HG02678 (cell line): ENCODE measurements around the gene VAT1.

Source experiments
- ATAC-seq: cut with Tn5 transposase; IDR thresholded peaks from one replicate; pipeline ENCODE4 v1.9.1; 2021; ENCODE audit warnings: mild to moderate bottlenecking, moderate library complexity; ENCODE audit not compliant: unreplicated experiment

Gene VAT1

DNA sequence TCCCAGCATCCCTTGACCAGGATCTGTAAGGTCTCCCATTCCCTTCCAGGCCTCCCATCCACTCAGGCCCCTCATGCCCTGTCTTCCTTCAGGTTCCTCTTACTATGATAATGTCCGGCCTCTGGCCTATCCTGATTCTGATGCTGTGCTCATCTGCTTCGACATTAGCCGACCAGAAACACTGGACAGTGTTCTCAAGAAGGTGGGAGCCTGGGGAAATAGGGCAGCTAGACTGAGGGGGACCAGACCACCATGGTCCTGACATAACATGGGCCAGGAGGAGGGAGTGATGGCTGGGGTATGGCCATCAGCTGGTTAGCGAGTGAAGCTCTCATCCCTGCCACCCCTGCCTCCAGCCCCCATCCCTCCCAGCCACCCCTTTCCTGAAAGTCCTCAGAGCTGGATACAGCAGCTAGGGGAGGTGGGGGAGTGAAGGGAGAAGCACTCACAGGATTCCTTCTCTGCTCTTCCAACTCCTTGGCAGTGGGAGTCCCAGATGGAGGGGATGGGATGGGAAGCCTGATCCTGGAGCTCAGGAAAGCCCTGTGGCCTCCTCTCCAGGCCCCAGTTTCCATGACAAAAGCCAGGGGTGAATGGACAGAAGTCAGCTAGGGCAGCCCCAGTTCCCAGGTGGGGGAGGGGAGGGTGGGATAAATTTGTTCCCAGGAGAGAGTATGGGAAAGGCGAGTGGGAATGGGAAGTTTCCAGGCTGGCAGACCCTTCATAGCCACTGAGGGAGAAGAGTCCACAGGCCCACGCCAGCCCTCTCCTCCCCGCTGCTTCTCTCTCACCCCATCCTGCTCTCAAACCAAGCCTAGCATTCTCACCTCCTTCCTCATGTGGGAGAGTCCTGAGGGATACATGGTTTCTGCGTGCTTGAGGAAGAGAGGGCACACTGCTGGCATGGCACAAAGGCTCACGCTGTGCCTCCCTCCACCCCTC lies 5.2 kb upstream of the VAT1 start:
- ATAC-seq, result no peak

GRCh38 chr17:43026595-43026994 lies 4.4 kb upstream of the VAT1 start:
- no peak for ATAC-seq

DNA sequence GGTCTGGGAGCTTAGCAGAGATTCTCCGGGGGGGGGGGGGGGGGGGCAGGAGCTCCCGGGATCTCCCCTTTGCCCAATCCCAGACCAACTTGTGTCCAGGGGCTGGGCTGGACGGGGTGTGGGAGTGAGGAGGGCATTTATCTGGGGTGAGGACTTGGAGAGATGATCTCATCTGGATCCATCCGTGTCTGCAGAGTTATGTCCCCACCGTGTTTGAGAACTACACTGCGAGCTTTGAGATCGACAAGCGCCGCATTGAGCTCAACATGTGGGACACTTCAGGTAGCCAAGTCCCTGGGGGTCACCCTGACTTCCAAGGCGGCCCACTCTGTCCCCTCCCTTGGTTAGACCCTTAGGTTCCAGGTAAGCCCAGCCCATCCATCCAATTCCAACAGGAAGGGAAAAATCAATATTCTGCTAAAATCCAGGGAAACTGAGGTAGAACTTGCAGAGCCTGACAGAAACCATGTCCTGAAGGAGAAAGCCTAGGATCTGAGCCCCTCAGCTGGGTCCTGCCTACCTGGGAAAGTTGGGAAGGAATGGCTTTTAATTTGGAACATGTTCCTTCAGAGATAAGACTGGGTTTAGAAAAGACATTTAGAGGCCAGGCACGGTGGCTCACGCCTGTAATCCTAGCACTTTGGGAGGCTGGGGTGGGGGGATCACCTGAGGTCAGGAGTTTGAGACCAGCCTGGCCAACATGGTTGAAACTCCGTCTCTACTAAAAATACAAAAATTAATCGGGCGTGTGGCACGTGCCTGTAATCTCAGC lies 3.8 kb upstream of the VAT1 start:
- ATAC-seq, result no peak

DNA sequence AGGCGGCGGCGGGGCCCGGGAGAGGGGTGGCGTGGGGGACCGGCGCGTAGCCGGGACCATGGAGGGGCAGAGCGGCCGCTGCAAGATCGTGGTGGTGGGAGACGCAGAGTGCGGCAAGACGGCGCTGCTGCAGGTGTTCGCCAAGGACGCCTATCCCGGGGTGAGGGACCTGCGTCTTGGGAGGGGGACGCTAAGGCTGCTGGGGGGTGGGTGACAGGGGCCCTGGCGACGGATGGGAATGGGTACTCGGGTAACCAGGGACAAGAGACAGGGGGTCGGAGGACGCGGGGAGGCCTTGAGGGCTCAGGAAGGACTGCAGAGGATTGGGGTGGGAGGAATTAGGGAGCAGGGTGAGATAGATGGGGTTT lies 3.1 kb upstream of the VAT1 start:
- ATAC-seq, result no peak

- ATAC-seq, result no peak
Observed at GRCh38 chr17:43024407-43025289, 2.5 kb upstream of the VAT1 start, which contains the start of gene RND2. Gene RND2, plus strand, starts transcription at chr17:43025231. Its CDS starts 117 bp downstream, at chr17:43025348.

DNA sequence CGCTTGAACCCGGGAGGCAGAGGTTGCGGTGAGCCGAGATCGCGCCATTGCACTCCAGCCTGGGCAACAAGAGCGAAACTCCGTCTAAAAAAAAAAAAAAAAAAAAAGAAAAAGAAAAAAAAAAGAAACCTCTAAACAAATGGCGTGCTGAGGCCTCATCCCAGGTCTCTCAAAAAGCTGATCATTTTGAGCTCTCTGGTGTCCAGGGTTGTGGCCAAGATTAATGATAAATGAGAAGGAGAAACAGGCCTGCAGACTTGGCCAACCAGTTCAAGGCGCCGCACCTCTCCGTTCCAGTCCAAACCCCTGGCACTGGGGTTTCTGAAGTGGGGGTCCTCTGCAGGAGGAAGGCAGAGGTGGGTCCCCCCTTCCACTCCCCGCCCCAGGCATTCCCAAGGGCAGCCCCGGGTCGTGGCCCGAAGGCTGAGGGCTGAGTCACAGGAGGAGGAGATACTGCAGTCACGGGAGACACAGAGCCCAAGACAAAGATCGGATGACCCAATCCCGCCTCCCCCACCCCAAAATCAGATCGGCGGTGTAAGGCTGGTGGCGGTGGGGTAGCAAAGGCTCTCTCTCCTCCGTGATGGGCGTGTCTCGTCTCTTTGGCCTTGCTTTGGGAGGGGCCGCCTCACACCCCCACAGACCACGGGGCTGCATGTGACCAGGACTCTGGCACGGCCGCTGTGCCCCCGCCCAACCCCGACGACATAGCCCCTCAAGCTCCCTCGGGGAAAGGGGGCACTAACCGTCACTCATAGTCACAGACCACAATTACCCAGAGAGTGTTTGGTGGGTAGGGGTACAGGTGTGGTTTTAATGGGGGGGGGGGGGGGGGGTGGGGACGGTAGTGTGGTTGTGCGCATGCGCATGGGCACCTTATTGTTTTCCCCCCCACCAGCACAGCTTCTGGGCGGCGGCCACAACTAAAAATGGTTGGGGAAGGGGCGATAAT lies 1.1 kb downstream of the VAT1 start:
- ATAC-seq, result no peak

DNA sequence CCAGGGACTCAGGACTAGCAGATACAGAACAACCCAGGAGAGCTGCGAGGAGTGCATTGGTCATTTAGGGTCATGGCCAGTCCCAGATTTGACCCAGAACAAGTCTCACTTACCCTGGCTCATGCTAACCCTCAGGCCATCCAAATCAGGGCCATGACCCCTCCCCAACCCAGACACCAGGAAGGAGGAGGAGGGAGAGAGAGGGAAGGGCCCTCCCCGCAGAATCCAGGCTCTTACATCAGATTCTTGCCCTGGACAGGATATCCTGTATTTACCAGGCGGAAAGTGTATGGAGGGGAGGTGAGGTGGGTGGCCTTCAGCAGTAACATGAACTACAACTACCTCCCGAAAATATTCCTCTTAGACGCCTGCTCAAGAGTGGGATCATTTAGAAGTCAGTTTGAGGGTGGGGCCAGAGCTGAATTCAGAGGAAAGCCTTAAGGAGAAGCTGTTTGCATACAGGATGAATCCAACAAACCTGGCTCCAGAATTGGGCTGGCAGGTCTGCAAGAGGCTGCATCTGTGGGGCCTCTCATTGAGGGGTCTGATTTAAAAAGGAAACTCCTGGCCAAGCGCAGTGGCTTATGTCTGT lies 2.1 kb downstream of the VAT1 start:
- no peak for ATAC-seq

DNA sequence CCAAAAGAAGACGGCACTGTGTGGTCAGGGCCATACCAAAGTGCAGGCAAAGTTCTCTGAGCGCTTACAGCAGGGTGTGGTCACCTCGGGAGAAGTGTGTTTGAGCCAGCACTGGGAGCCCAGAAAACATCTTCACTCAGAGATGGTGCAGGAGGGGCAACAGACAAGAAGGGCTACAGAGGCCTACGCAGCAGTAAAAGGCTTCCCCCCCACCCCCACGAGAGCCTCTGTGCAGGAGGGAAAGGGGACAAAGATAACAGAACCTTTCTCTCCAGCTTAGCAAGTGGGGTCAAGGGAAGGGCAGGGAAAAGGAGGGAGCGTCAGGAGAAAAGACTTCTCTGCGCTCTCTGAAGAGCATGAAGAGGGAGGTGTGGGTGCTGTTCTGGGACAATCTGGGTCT lies 2.8 kb downstream of the VAT1 start:
- no peak for ATAC-seq

DNA sequence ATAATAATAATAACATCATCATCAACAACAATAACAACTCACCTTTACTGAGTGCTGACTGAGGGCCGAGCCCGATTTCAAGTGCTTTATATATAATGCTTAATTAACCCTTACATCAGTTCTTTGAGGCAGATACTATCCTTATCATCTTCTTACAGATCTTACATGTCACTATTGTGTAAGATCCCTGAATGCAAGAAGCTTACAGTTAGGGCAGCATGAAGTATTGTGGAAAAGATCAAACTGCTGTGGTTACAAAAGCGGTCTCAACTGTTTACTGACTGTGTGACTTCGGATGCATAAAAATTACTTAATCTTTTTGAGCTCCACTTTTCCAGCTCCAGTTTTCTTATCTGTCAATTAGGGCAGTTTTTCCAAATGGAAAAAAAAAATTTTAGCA lies 3.3 kb downstream of the VAT1 start:
- no peak for ATAC-seq

- ATAC-seq, result no peak
Observed at GRCh38 chr17:43018008-43018853, 4.0 kb downstream of the VAT1 start.

GRCh38 chr17:43016216-43016615 lies 6.0 kb downstream of the VAT1 start:
- ATAC-seq, result no peak

GRCh38 chr17:43015579-43015978 lies 6.6 kb downstream of the VAT1 start:
- ATAC-seq, result no peak

- no peak for ATAC-seq
Observed at GRCh38 chr17:43014649-43015542, 7.3 kb downstream of the VAT1 start.

GRCh38 chr17:43014020-43014648 lies 8.1 kb downstream of the VAT1 start:
- ATAC-seq, result no peak

DNA sequence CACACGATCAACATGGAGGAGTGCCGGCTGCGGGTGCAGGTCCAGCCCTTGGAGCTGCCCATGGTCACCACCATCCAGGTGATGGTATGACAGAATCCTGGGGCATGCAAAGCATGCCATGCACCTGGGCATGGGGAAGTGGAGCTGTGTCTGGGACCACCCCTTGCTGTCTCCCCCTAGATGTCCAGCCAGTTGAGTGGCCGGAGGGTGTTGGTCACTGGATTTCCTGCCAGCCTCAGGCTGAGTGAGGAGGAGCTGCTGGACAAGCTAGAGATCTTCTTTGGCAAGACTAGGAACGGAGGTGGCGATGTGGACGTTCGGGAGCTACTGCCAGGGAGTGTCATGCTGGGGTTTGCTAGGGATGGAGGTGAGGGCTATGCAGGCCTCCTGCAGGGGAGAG lies 8.9 kb downstream of the VAT1 start:
- ATAC-seq, result no peak

GRCh38 chr17:43011728-43012472 lies 10.3 kb downstream of the VAT1 start:
- no peak for ATAC-seq
